Heart right ventricle (tissue), 16 donors: Measurements from ENCODE around the gene ACSF2. TPM values are rescaled to one million over a fixed set of nuclear protein-coding genes. Genes with fewer than 3 reads are reported as not detected.
"Not testable (repeated sequence)": the region's sequence is repeated elsewhere in the genome, so short reads cannot be mapped to it uniquely, and the experiment has no call there.

ENCODE experiments used
- ATAC-seq, 8 donors: fragments of 200-7000 bp; cut with Tn5 transposase; one replicate each; pipeline ENCODE4 v1.9.1; 2020; ENCODE audit warnings: mild to moderate bottlenecking in 8 of 8, moderate library complexity in 8 of 8, moderate number of reproducible peaks in 1 of 8
- DNase-seq, 2 donors: peaks; one replicate each; pipeline ENCODE4 v3.0.0-alpha.2; 2020
- H3K27ac ChIP-seq, 10 donors: fragments of 200-600 bp; sonication (generic) in 2 of 10; one replicate each; pipeline versions ENCODE4 v1.5.0 to v1.8.0; 2020 to 2022; ENCODE audit warnings: mild to moderate bottlenecking in 3 of 10
- H3K27me3 ChIP-seq, 7 donors: fragments of 200-600 bp; one replicate each; pipeline ENCODE4 v1.8.0; 2021 to 2022; ENCODE audit warnings: mild to moderate bottlenecking in 2 of 7
- H3K36me3 ChIP-seq, 9 donors: fragments of 200-600 bp; sonication (generic) in 1 of 9; one replicate each; pipeline versions ENCODE4 v1.5.0 to v1.8.0; 2020 to 2022; ENCODE audit warnings: mild to moderate bottlenecking in 2 of 9
- H3K4me1 ChIP-seq, 9 donors: fragments of 200-600 bp; sonication (generic) in 1 of 9; one replicate each; pipeline versions ENCODE4 v1.5.0 to v1.8.0; 2020 to 2022; ENCODE audit warnings: mild to moderate bottlenecking in 4 of 9
- H3K4me3 ChIP-seq, 10 donors: fragments of 200-600 bp; sonication (generic) in 2 of 10; one replicate each; pipeline versions ENCODE4 v1.5.0 to v1.8.0; 2020 to 2022; ENCODE audit warnings: mild to moderate bottlenecking in 7 of 10, moderate library complexity in 2 of 10
- H3K9me3 ChIP-seq, 11 donors: fragments of 200-600 bp in 10 of 11; sonication (generic) in 2 of 11; one replicate each; pipeline versions ENCODE4 v1.5.0 to v1.8.0; 2013 to 2022; ENCODE audit warnings: mild to moderate bottlenecking in 2 of 11, control low read depth in 1 of 11, moderate library complexity in 1 of 11
- WGBS, 2 donors: extraction: QIAGEN DNeasy Blood & Tissue Kit; methylation state at CpG; one replicate each; pipeline ENCODE4 v1.1.7; 2013; ENCODE audit warnings: inconsistent platforms in 1 of 2; 5-methylcytosine and 5-hydroxymethylcytosine counted together
- intact Hi-C, 10 donors: fragments of 100-400 bp; cut with DNase I; formaldehyde crosslinking; loops; one replicate each; pipeline versions ENCODE4 v1.11.1 to v1.14.2; 2022
- polyA plus RNA-seq, 2 donors: library from polyadenylated mRNA; stranded (reverse); fragments of 200-250 nt; gene quantifications; one replicate each; pipeline ENCODE4 v1.2.3, GENCODE V29; 2013
- total RNA-seq, 10 donors: library from RNA; stranded (reverse); fragmentation: NEBNext Ultra II Directional in 3 of 10; extraction: Animal tissue kit (Norgen Biotek cat#: 25700) in 3 of 10; gene quantifications; one replicate each; pipeline versions ENCODE4 v1.2.1 to v1.2.4, GENCODE V29; 2021 to 2023
- TF ChIP-seq, protein P1 (sequence below), 9 donors: fragments of 200-600 bp; sonication (generic) in 2 of 9; IDR thresholded peaks; one replicate each; pipeline versions ENCODE4 v1.5.0 to v1.8.0; 2021 to 2022; ENCODE audit warnings: antibody characterized with exemption in 9 of 9, mild to moderate bottlenecking in 5 of 9, moderate library complexity in 1 of 9
- donor health status: Arrhythmogenic right ventricular cardiomyopathy.
- donor health status: ischemic (EF 13 %, LVEDD 7.1; RV severe dilation, severe dysfunction).
- donor health status: healthy with polysubstance abuse.
- donor health status: DM: no; HTN: yes; CAD: no.
- donor health status: DM: no; HTN: no; CAD: no.
- donor health status: ischemic (EF 25% LVEDD 6.9; RV normal size, moderate dysfunction).
- donor health status: ischemic (EF 25% LVEDD 5.7; RV mildly dilated, moderate dysfunction).
- donor health status: healthy.
- donor health status: DM: yes; HTN: yes; CAD: no.
- donor health status: Ischemic cardiomyopathy.
- donor health status: ischemic (EF 35%, LVEDD 5.7; RV mildly dilated, moderate dysfunction).
- donor health status: nonischemic (EF 11% LVEDD 7.7; RV severe dilation, severe dysfunction).
- donor health status: DM: yes; HTN: yes; CAD: no.
- donor health status: PGD.
- donor health status: ischemic (EF 29% LVEDD 5.4; RV normal size, mild dysfunction).
- donor health status: nonischemic (EF 23%, LVEDD 6.1; RV moderate dilation, normal function).

The ACSF2 gene
- total and polyA plus RNA-seq, 12 donors, result 7.9 to 45.0 (median 19.7) TPM

GRCh38 chr17:50473901-50474300 lies 47.9 kb downstream of the ACSF2 start:
- intact Hi-C loops, result loop anchor here in 2 of 10 donors (10.0 kb wide), 2 partner anchors 109 to 221 kb away; no protein-coding TSS in a partner anchor
- ATAC-seq, result no peak
- Histone ChIP-seq H3K27ac (no peak overlapping the region), H3K27me3 (peaks cover 3 to 15% (median 7%) of the 10 kb centered on the region in 7 donors), H3K4me1 (peaks cover under 1 to 15% (median 13%) of the 10 kb centered on the region in 9 donors), H3K4me3 (no peak overlapping the region), H3K9me3 (no peaks in the 10 kb centered on the region), H3K36me3 (peaks cover 0 to 15% (median 0%) of the 10 kb centered on the region in 9 donors)
- TF ChIP-seq, protein P1, sequence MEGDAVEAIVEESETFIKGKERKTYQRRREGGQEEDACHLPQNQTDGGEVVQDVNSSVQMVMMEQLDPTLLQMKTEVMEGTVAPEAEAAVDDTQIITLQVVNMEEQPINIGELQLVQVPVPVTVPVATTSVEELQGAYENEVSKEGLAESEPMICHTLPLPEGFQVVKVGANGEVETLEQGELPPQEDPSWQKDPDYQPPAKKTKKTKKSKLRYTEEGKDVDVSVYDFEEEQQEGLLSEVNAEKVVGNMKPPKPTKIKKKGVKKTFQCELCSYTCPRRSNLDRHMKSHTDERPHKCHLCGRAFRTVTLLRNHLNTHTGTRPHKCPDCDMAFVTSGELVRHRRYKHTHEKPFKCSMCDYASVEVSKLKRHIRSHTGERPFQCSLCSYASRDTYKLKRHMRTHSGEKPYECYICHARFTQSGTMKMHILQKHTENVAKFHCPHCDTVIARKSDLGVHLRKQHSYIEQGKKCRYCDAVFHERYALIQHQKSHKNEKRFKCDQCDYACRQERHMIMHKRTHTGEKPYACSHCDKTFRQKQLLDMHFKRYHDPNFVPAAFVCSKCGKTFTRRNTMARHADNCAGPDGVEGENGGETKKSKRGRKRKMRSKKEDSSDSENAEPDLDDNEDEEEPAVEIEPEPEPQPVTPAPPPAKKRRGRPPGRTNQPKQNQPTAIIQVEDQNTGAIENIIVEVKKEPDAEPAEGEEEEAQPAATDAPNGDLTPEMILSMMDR (IDR thresholded peaks at IDR 0.05), result no peak
- DNase-seq, result no peak
- WGBS, 2 donors, result 88 to 92% methylated on average over 11 of the region's 11 CpGs

GRCh38 chr17:50474523-50474922 lies 48.5 kb downstream of the ACSF2 start:
- Histone ChIP-seq H3K36me3 (peaks cover 0 to 15% (median 0%) of the 10 kb centered on the region in 9 donors), H3K27ac (no peak overlapping the region), H3K27me3 (peaks cover 0 to 9% (median under 1%) of the 10 kb centered on the region in 7 donors), H3K4me1 (peaks cover 0 to 15% (median 11%) of the 10 kb centered on the region in 9 donors), H3K9me3 (no peaks in the 10 kb centered on the region), H3K4me3 (no peak overlapping the region)
- ATAC-seq, result no peak
- no peak for DNase-seq
- intact Hi-C loops, result loop anchor here in 2 of 10 donors (10.0 kb wide), 2 partner anchors 110 to 220 kb away; no protein-coding TSS in a partner anchor
- 68 to 75% methylated on average over 6 of the region's 6 CpGs for WGBS, 2 donors
- TF ChIP-seq, protein P1 (IDR thresholded peaks at IDR 0.05), result no peak

- intact Hi-C loops, result loop anchor here in 3 of 10 donors (5.0 to 10.0 kb wide), 3 partner anchors 48 to 219 kb away; partner anchors contain the start of gene ACSF2 (in 1 of the 3)
- peaks cover 0 to 23% (median 19%) of the 10 kb centered on the region in 9 donors for H3K4me1 ChIP-seq
- no peak overlapping the region for H3K27ac ChIP-seq
- WGBS, 2 donors, result 82 to 91% methylated on average over 4 of the region's 4 CpGs
- no peak overlapping the region for H3K4me3 ChIP-seq
- DNase-seq, result no peak
- no peaks in the 10 kb centered on the region for H3K9me3 ChIP-seq
- peaks cover 0 to 15% (median 0%) of the 10 kb centered on the region in 9 donors for H3K36me3 ChIP-seq
- peaks cover 0 to 6% (median 0%) of the 10 kb centered on the region in 7 donors for H3K27me3 ChIP-seq
- ATAC-seq, result no peak
- TF ChIP-seq, protein P1 (IDR thresholded peaks at IDR 0.05), result no peak
Measured at GRCh38 chr17:50475362-50475761, 49.3 kb downstream of the ACSF2 start.

DNA sequence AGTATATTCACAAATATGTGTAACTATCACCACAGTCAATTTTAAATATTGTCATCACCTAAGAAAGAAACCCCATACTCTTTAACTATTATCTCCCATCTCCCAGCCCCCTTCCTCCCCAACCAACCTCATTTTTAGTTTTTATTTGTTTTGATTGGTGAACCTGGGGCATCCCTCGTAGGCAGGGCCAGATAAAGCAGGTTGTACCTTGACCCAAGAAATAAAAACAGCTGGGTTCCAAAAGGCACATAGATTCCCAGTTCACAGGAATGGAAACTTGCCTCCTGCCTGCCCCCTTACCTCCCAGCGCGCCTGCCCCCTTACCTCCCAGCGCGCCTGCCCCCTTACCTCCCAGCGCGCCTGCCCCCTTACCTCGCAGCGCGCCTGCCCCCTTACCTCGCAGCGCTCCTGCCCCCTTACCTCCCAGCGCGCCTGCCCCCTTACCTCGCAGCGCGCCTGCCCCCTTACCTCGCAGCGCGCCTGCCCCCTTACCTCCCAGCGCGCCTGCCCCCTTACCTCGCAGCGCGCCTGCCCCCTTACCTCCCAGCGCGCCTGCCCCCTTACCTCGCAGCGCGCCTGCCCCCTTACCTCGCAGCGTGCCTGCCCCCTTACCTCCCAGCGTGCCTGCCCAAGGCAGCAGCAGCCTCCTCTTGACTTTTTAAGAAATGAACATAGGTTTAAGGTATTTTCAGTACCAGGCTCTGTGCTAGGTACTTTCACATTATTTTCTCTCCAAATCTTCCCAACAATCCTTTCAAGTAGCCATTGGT lies 49.9 kb downstream of the ACSF2 start:
- 21 to 23% methylated on average over 24 of the region's 33 CpGs for WGBS, 2 donors
- H3K4me1 ChIP-seq, result peaks cover 0 to 28% (median 23%) of the 10 kb centered on the region in 9 donors
- peaks cover 0 to 13% (median 0%) of the 10 kb centered on the region in 9 donors for H3K36me3 ChIP-seq
- H3K27ac ChIP-seq, H3K9me3 ChIP-seq, H3K4me3 ChIP-seq, H3K27me3 ChIP-seq, ATAC-seq, DNase-seq: not testable (repeated sequence)
- intact Hi-C loops, result loop anchor here in 3 of 10 donors (5.0 to 10.0 kb wide), 3 partner anchors 49 to 219 kb away; partner anchors contain the start of gene ACSF2 (in 1 of the 3)
